ENCODE measurements around the gene PFKL.

The PFKL gene

DNA sequence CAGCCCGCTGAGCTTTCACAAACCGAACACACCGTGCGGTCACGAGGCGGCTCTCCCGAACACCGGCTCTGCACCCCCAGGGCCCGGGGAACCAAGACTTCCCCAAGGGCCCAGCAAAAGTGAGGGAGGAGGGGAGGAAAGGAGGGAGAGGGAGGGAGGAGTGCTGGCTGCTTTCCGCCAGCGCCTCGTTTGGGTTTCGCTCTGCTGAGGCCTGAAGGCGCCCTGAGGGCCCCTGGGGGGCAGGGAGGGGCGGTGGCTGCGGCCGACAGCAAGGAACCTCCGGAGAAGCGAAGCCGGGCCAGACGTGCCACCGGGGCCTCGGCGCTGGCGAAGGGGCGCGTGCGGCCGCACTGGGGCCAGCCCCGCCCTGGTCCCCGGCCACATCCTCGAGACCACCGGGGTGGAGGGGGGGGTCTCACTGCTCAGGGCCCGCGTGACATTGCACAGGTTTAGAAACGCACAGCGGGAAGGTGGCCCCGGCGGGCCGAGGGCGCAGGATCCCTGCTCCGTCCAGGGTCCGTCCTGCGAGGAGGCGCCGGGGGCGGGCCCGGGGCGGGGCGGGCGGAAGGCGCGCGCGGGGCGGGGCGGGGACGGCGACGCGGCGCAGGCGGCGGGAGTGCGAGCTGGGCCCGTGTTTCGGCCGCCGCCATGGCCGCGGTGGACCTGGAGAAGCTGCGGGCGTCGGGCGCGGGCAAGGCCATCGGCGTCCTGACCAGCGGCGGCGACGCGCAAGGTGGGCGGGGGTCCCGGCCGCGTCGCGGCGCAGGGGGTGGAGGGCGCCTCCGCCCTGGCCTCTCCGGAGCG lies at the start of gene PFKL:
PFKL (plus strand) TSS at position 596 of the 804 bp plus-strand sequence; CDS start at position 649, 53 bp downstream.
- no peak for TF ChIP-seq CTCF (IDR thresholded peaks at IDR 0.05; ENCODE audit: low read depth, low read length, missing control alignments)
- DNase-seq (ENCODE audit: low read depth) = peak; percentile 66
- H3K4me3 ChIP-seq (ENCODE audit: low read depth, low read length) = peak within 1 kb of the TSS; percentile 87

DNA sequence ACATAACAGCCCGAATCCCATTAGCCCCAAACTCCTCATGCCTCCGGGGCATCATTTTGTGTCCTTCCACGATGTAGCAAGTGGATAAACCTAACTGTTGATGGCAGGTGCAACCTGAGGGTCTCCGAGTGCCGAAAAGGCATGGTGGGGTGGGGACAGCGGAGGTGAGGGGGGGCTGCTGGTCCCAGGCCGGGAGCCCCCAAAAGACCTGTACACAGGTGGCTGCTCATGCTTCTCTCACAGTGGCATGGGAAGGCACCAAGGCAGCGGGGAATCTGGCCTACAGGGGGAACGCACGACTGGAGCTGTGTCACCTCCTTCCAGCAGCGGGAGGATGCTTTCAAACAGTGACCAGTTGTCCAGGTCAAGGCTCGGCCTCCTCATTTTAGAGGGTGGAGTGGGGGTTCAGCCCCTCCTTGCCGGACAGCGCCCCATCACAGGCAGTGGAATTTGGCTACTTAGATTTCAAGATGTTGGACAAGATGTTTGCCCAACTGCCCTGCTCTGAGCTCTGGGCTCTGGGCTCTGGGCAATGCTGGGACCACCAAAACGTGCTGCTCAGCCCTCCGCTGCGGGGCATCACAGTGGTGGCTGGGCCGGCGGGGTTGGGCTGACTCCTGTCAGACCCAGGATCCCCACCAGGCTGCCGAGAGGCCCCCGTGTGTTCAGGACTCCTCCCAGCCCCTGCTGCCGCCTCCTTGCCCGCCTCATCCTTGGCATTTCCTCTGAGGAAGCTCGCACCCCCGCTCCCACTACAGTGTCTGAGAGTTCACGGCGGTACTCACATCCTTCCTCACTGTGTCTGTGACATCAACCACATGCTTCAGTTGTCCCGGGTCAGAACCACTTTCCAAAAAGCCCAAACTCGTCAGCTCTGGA lies 45.8 kb upstream of the PFKL start:
- no peak overlapping the region for H3K4me3 ChIP-seq (ENCODE audit: low read depth, low read length)
- DNase-seq (ENCODE audit: low read depth) = no peak
- no peak for TF ChIP-seq CTCF (IDR thresholded peaks at IDR 0.05; ENCODE audit: low read depth, low read length, missing control alignments)

DNA sequence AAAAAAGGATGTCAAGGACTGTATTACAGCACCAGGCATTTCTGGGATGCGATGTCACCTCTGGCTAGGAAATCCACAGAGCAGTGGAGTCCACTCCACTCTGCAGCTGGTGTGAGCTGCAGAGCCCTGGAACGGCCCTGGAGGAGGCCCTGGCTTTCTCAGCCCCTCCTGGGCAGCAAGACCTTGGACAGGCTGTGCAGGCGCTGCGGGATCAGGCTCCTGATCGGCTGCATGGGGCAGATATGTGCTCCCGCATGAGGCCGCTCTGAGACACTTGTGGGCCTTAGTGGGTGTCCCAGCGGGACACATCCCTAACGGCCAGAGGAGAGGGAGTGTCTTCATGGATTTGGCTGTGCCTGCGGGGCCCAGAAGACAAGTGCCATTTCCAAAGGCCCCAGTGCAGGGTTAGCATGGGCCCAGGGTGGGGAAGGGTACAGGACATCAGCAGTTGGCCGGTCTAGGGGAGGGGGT lies 44.3 kb upstream of the PFKL start:
- no peak for DNase-seq (ENCODE audit: low read depth)
- TF ChIP-seq CTCF (IDR thresholded peaks at IDR 0.05; ENCODE audit: low read depth, low read length, missing control alignments) = no peak
- H3K4me3 ChIP-seq (ENCODE audit: low read depth, low read length) = no peak overlapping the region

DNA sequence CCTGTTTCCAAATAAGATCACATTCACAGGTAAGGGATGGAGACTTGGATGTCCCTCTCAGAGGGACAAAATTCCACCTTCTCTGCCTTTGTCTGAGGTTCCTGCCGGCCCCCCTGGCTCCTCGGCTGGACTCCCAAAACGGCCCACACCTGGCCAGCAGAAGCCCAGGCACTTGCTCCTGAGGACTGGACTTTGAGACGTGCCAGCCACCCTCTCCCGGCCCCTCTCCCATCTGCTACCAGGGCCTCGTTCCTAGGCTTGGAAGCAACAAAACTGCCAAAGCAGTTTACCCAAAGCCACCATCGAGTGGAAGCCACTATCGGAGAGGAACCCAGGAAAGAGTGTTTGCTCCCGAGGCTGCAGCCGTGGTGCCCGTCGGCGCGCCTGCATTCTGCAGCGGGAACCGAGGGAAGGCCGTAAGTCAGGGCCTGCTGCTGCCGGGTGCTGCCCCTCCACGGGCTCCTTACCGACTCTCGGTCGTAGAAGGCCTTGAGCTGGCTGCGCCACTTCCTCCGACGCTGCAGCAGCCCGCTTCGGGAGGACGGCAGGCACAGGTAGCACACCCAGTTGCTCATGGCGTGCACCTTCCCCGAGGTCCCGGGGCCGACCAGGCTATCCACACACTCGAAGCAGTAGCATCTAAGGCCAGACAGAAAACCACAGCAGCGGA lies 41.7 kb upstream of the PFKL start:
- no peak for TF ChIP-seq CTCF (IDR thresholded peaks at IDR 0.05; ENCODE audit: low read depth, low read length, missing control alignments)
- no peak for DNase-seq (ENCODE audit: low read depth)

DNA sequence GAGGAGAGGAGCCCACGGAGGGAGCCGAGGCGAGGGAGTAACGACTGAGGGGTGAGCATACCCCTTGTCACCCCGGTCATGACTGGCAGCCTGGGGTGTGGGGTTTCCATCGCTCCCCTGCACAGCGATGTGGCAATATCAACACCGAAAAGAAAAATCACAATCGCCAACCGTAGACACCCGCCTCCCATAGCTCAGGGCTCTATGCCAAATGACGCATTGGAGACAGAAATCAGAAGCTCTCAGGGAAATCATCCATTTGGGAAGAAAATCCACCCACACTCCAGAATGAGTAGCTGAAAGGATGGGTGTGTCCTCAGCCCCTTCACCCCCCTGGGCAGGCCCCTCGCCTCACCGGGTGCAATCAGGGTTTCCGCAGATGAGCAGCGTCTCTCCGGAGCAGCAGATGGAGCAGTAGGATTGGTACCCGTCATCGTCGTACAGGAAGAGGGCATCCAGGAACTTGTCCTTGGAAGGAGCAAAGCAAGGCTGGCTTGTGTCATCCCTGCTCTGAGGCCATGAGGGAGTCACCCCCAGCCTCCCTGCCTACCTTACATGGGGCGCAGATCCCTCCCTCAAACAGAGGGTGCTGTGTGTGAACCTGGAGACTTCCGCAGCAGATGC lies 40.7 kb upstream of the PFKL start:
- DNase-seq (ENCODE audit: low read depth) = no peak
- TF ChIP-seq CTCF (IDR thresholded peaks at IDR 0.05; ENCODE audit: low read depth, low read length, missing control alignments) = no peak
- H3K4me3 ChIP-seq (ENCODE audit: low read depth, low read length) = no peak overlapping the region

More for the DNA sequence above, 41.7 kb upstream of the PFKL start:
- no peak overlapping the region for H3K4me3 ChIP-seq (ENCODE audit: low read depth, low read length)

DNA sequence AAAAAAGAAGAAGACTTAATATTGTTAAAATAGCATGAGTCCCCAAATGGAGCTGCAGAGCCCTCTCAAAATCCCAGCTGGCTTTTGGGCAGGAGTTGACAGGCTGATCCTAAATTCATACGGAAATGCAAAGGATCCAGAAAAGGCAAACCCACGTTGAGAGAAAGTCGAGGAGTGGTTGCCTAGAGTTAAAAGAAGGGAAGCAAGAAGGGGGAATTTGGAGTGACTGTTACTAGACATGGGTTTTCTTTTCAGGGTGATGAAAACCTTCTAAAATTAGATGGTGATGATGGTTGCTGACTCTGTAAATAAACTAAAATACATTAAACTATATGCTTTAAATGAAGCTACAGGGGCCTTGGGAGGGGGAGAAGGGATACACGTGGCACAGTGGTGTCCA lies 39.8 kb upstream of the PFKL start:
- no peak for DNase-seq (ENCODE audit: low read depth)
- H3K4me3 ChIP-seq (ENCODE audit: low read depth, low read length) = no peak overlapping the region
- no peak for TF ChIP-seq CTCF (IDR thresholded peaks at IDR 0.05; ENCODE audit: low read depth, low read length, missing control alignments)
